Tibial nerve (tissue), 4 donors: ENCODE measurements around the gene SMCO1.

Experiments used
- EP300 ChIP-seq, 2 donors: sonication (generic); formaldehyde crosslinking; IDR thresholded peaks; one replicate each; pipeline ENCODE4 v1.6.1; 2017; ENCODE audit warnings: antibody characterized with exemption in 2 of 2, mild to moderate bottlenecking in 1 of 2
- POLR2A ChIP-seq, 2 donors: fragments of 450-650 bp; IDR thresholded peaks; one replicate each; pipeline ENCODE4 v1.6.1; 2017; ENCODE audit warnings: antibody characterized with exemption in 2 of 2, mild to moderate bottlenecking in 2 of 2, moderate library complexity in 2 of 2
- TF ChIP-seq, protein P1 (sequence below), 5 experiments: fragments of 200-600 bp in 3 of 5; fragments of 450-650 bp in 2 of 5; sonication (generic) in 3 of 5; IDR thresholded peaks; one replicate each; pipeline ENCODE4 v1.5.1; 2016 to 2019; ENCODE audit warnings: antibody characterized with exemption in 5 of 5, mild to moderate bottlenecking in 3 of 5, moderate library complexity in 2 of 5

DNA sequence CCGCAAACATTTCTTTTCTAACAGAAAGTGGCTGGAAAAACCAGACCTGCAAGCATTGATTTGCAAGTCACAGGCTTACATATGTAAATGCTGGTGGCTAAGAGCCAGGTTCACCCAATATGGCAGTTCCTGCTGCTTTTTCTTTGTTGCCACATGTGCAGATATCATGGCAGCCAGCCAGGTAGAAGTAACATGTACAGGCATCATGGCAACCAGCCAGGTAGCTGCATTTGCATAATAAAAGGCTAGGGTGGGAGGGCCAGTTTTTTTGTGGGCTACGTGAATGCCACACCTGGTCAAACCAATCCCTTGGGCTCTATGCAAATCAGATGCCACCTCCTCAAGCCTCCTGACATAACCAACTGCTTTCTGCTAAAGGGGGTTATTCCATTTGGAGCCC lies 2.8 kb upstream of the SMCO1 start:
- TF ChIP-seq, protein P1, sequence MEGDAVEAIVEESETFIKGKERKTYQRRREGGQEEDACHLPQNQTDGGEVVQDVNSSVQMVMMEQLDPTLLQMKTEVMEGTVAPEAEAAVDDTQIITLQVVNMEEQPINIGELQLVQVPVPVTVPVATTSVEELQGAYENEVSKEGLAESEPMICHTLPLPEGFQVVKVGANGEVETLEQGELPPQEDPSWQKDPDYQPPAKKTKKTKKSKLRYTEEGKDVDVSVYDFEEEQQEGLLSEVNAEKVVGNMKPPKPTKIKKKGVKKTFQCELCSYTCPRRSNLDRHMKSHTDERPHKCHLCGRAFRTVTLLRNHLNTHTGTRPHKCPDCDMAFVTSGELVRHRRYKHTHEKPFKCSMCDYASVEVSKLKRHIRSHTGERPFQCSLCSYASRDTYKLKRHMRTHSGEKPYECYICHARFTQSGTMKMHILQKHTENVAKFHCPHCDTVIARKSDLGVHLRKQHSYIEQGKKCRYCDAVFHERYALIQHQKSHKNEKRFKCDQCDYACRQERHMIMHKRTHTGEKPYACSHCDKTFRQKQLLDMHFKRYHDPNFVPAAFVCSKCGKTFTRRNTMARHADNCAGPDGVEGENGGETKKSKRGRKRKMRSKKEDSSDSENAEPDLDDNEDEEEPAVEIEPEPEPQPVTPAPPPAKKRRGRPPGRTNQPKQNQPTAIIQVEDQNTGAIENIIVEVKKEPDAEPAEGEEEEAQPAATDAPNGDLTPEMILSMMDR (IDR thresholded peaks at IDR 0.05) = no peak
- TF ChIP-seq POLR2A (IDR thresholded peaks at IDR 0.05) (no peak), EP300 (IDR thresholded peaks at IDR 0.05) (no peak)
